Measurements from ENCODE around the gene HIGD2A. TPM values are rescaled to one million over a fixed set of nuclear protein-coding genes. Genes with fewer than 3 reads are reported as not detected.
A peak's percentile ranks its signal among the peaks of the same experiment; 100 is the strongest.

Gene HIGD2A
- total and polyA plus RNA-seq, 9 of the 15 experiments (the other 6 are each of a cell fraction or from before 2014, with no cell fraction given): 94.7 to 264 (median 163) TPM

DNA sequence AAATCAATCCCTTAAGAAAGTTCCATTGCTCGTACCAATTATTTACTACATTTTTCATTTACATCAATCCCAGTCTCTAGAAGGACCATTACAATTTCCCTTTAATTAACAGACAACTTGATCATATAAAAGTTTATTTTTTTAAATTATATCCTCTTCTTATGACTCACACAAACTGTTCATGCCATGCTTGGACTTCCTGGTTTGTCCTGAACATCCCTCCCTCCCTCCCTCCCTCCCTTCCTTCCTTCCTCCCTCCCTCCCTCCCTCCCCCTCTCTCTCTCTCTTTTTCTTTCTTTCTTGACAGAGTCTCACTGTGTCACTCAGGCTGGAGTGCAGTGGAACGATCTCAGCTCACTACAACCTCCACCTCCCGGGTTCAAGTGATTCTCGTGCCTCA is 39.4 kb downstream of the HIGD2A start:
- H3K4me3 ChIP-seq: no peak overlapping the region
- no peak overlapping the region for H3K4me2 ChIP-seq (ENCODE audit: insufficient read depth, low read length)
- H2AFZ ChIP-seq (ENCODE audit: low read depth, low read length): peak overlapping the region; percentile 45; the same call in 1 of the 2 replicates
- intact Hi-C loops (cut with micrococcal nuclease) (no loop called here), in situ Hi-C loops (cut with MboI) (no loop called here)
- WGBS (ENCODE audit: insufficient coverage, low coverage, missing lambda C conversion rate): 44% methylated on average over 4 of the region's 4 CpGs
- H3K79me2 ChIP-seq (ENCODE audit: control insufficient read depth, insufficient read depth, low read length): no peaks in the 10 kb centered on the region
- ChIA-PET CTCF (ENCODE audit: low intra/inter-chr PET ratio) (no interaction called here), POLR2A (interaction anchor here (0.8 kb wide), 1 partner anchor 163 kb away, joined by 3 read pairs; no protein-coding TSS in a partner anchor)
- H3K27ac ChIP-seq (ENCODE audit: extremely low read depth, low read depth, low read length): no peak overlapping the region
- TF ChIP-seq HDAC3 (IDR thresholded peaks at IDR 0.05; ENCODE audit: borderline replicate concordance, partially characterized antibody) (no peak), PTRF (tag; IDR thresholded peaks at IDR 0.05) (no peak), ETV5 (CRISPR knock-in tag; IDR thresholded peaks at IDR 0.05; ENCODE audit: low read depth) (no peak), ELF1 (tag; IDR thresholded peaks at IDR 0.05) (peak; percentile 40; the same call in 1 of the 2 replicates), ARID2 (IDR thresholded peaks at IDR 0.05) (no peak), DDX20 (tag; IDR thresholded peaks at IDR 0.05; ENCODE audit: low read depth) (no peak), ADNP (tag; IDR thresholded peaks at IDR 0.05) (no peak), ZNF184 (CRISPR knock-in tag; IDR thresholded peaks at IDR 0.05) (no peak), KAT7 (CRISPR knock-in tag; IDR thresholded peaks at IDR 0.05; ENCODE audit: borderline replicate concordance) (no peak)
- TF ChIP-seq, protein P1, sequence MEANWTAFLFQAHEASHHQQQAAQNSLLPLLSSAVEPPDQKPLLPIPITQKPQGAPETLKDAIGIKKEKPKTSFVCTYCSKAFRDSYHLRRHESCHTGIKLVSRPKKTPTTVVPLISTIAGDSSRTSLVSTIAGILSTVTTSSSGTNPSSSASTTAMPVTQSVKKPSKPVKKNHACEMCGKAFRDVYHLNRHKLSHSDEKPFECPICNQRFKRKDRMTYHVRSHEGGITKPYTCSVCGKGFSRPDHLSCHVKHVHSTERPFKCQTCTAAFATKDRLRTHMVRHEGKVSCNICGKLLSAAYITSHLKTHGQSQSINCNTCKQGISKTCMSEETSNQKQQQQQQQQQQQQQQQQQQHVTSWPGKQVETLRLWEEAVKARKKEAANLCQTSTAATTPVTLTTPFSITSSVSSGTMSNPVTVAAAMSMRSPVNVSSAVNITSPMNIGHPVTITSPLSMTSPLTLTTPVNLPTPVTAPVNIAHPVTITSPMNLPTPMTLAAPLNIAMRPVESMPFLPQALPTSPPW (CRISPR knock-in tag; IDR thresholded peaks at IDR 0.05): peak; percentile 34; the same call in 1 of the 2 replicates
- TF ChIP-seq, protein P2, sequence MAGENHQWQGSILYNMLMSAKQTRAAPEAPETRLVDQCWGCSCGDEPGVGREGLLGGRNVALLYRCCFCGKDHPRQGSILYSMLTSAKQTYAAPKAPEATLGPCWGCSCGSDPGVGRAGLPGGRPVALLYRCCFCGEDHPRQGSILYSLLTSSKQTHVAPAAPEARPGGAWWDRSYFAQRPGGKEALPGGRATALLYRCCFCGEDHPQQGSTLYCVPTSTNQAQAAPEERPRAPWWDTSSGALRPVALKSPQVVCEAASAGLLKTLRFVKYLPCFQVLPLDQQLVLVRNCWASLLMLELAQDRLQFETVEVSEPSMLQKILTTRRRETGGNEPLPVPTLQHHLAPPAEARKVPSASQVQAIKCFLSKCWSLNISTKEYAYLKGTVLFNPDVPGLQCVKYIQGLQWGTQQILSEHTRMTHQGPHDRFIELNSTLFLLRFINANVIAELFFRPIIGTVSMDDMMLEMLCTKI (IDR thresholded peaks at IDR 0.05; ENCODE audit: partially characterized antibody): no peak
- TF ChIP-seq, protein P3, sequence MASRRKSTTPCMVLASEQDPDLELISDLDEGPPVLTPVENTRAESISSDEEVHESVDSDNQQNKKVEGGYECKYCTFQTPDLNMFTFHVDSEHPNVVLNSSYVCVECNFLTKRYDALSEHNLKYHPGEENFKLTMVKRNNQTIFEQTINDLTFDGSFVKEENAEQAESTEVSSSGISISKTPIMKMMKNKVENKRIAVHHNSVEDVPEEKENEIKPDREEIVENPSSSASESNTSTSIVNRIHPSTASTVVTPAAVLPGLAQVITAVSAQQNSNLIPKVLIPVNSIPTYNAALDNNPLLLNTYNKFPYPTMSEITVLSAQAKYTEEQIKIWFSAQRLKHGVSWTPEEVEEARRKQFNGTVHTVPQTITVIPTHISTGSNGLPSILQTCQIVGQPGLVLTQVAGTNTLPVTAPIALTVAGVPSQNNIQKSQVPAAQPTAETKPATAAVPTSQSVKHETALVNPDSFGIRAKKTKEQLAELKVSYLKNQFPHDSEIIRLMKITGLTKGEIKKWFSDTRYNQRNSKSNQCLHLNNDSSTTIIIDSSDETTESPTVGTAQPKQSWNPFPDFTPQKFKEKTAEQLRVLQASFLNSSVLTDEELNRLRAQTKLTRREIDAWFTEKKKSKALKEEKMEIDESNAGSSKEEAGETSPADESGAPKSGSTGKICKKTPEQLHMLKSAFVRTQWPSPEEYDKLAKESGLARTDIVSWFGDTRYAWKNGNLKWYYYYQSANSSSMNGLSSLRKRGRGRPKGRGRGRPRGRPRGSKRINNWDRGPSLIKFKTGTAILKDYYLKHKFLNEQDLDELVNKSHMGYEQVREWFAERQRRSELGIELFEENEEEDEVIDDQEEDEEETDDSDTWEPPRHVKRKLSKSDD (conservative IDR thresholded peaks at IDR 0.05; ENCODE audit: low read length): no peak
- TF ChIP-seq, protein P4, sequence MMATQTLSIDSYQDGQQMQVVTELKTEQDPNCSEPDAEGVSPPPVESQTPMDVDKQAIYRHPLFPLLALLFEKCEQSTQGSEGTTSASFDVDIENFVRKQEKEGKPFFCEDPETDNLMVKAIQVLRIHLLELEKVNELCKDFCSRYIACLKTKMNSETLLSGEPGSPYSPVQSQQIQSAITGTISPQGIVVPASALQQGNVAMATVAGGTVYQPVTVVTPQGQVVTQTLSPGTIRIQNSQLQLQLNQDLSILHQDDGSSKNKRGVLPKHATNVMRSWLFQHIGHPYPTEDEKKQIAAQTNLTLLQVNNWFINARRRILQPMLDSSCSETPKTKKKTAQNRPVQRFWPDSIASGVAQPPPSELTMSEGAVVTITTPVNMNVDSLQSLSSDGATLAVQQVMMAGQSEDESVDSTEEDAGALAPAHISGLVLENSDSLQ (IDR thresholded peaks at IDR 0.05): peak; percentile 24; the same call in 1 of the 2 replicates
- H3K4me1 ChIP-seq (replicated peaks in 1 of 2; ENCODE audit: control insufficient read depth in 2 of 2, insufficient read depth in 2 of 2, low read length in 2 of 2): no peaks in the 10 kb centered on the region; a peak in 2 of 5 replicates
- H3K9me1 ChIP-seq (ENCODE audit: control insufficient read depth, insufficient read depth, low read length): no peaks in the 10 kb centered on the region
- H3K36me3 ChIP-seq (ENCODE audit: control insufficient read depth, insufficient read depth, low read length): no peaks in the 10 kb centered on the region
- DNase-seq (ENCODE audit: extremely low read depth in 1 of 4, low spot score in 3 of 4) (peak in 1 of 4 experiments; percentile 48), FAIRE-seq (no peak), ATAC-seq (no peak)
- H3K9me3 ChIP-seq (replicated peaks; ENCODE audit: control insufficient read depth, insufficient read depth, low read depth, low read length): no peaks in the 10 kb centered on the region
- H4K20me1 ChIP-seq (replicated peaks; ENCODE audit: control insufficient read depth, insufficient read depth, low read length): no peaks in the 10 kb centered on the region
- H3K9ac ChIP-seq (ENCODE audit: insufficient read depth in 1 of 2, low read depth in 2 of 2, low read length in 2 of 2): no peak overlapping the region
- BruUV-seq (replicated peaks): no TSS peak
- H3K27me3 ChIP-seq (ENCODE audit: control insufficient read depth in 2 of 2, insufficient read depth in 2 of 2, low read length in 2 of 2): no peaks in the 10 kb centered on the region
